Iris pigment epithelial cell (primary cell): Measurements from ENCODE around the gene FAM168A.

ENCODE experiments used
- DNase-seq: peaks from one replicate; pipeline ENCODE4 v3.0.0-alpha.2; 2011; ENCODE audit warnings: low read depth

The FAM168A gene, protein sequence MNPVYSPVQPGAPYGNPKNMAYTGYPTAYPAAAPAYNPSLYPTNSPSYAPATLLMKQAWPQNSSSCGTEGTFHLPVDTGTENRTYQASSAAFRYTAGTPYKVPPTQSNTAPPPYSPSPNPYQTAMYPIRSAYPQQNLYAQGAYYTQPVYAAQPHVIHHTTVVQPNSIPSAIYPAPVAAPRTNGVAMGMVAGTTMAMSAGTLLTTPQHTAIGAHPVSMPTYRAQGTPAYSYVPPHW

DNA sequence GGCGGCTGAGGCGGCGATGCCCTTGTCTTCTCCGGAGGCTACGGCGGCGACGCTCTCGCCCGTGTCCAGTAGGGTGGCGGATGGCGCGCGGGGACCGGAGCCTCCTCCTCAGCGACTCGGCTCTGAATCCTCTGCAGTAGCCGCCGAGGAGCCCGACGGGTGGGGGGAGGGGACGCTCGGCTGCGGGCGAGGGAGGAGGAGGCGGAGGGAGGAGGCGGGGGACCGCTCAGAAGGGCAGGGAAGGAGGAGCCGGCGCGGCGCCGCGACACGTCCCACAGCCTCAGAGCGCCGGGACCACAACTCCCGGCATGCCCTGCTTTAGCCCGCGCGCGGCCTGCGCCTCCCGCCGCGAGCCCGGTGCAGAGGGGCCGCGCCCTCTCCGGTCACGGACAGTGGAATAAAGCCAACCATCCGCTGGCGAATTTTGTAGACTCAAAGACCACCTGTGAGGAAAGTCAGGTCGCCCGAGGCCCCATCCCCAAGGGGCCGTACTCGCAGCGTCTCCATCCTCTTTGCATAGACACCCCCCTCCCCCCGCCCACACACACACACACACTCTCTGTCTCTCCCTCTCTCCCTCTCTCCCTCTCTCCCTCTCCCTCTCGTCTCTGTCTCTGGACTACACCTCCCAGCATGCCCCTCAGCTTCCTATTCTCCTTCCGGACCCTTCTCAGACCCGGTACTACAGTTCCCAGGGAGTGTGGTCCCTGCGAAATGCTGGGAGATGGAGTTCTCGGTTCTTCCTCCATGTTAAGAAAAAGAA is at the start of gene FAM168A:
Gene FAM168A (minus strand): TSS at position 157 of the 763 bp plus-strand sequence. CDS start 129,638 bp downstream, outside the sequence.
- peak; percentile 98 for DNase-seq

- DNase-seq = peak; percentile 81
Observed at GRCh38 chr11:73647459-73648100, 49.7 kb upstream of the FAM168A start.

- no peak for DNase-seq
Observed at GRCh38 chr11:73645972-73646631, 48.2 kb upstream of the FAM168A start, which contains the start of gene PLEKHB1. Gene PLEKHB1 (plus strand): TSS chr11:73646581. CDS start chr11:73646609, 28 bp downstream.

DNA sequence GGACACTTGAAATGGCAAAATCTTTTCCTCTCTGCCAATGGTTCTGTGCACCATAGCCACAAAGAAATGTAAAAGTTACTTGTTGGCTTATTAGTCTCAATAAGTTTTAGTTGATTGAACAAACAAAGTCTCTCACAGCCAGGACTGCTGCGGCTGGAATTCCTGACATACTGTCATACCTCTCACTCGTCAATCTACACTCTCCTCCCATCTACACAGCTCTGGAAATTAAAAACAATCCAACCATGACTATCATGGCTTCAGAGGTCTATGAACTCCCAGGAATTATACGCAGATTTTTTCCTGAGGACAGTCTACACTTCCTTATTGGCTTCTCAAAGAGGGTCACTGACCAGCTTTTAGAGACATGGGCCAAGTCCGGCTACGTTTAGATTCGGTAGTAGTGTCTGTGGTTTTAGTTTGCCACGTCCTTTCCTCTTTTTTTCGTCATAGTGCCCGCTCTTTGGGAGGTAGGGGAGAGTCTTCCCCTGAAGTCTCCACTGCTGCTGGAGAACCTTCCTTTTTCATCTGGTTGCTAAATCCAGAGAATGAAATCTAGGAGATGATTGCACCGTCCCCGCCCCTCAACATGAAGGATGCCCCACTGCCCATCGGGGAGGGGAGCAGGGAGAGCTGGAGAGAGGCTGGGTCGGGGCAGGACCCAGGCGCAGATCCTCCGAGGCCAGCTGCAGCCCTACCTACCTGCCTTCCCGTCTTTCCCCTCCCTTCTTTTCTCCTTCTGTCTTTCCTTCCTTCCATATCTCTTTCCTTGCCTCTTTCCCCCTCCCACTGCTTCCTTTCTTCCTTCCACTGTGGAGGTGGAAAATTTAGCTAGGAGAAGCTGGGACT is 47.4 kb upstream of the FAM168A start:
- DNase-seq = no peak

DNA sequence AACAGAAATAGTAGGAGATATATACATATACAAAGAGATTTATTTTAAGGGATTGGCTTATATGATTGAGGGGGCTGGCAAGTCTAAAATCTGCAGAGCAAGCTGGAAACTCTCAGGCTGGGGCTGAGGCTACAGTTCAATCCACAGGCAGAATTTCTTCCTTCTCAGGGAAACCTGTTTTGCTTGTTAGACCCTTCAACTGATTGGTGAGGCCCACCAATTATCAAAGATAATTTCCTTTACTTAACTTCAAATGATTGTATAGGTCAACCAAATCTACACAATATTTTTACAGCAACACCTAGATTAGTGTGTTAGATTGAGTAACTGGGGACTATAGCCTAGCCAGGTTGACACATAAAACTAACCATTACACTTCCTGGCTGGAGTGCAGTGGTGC is 43.8 kb upstream of the FAM168A start:
- no peak for DNase-seq

DNA sequence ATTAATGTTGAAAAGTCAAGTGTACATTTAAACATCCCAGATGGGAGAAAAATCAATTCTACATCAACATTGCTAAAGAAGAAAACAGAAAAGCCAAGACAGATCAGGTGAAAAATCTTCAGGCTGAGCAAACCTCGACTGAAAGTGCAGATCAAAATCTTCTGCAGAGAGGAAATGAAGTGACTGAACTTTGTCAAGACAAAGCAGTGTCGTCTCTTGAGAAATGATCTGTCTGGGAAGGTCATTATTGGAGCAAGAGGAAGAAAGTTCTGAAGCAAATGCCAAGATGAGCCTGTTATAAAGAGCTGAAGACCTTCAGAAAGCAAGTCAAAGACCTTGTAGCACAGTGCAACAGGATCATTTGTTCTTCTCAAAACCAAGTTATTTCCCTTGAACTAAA is 42.7 kb upstream of the FAM168A start:
- no peak for DNase-seq

DNA sequence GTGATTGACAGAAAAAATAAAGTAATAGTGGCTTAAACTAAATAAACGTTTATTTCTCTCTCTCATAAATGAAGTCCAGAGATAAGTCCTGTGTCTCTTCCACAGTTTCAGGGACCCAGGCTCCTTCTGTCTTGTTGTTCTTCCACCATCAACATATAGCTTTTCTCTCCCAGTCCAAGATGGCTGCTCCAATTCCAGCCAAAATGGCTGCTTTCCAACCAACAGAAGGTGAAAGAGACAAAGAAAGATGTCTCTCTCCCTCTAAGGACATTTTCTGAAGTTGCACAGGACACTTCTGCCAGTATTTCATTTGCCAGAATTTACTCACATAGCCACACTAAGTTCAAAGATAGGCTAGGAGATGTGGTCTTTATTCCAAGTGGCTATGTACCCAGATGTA is 39.1 kb upstream of the FAM168A start:
- no peak for DNase-seq

DNA sequence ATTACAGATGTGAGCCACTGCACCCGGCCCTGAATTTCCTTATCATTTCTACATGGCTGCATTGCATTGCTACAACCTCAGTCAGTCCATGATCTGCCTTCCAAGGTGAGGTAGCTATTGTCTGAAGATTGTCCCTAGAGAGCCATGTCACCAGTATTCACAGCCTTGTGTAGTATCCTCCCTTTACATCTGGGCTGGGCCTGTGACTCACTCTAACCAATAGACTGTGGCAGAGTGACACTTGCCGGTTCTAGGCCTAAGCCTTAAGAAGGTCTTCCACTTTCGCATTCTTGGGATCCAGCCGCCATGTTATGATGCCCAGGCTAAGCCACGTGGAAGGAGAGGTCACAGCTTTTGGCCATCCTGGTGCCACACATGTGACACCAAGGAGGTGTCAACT is 38.3 kb upstream of the FAM168A start:
- no peak for DNase-seq

DNA sequence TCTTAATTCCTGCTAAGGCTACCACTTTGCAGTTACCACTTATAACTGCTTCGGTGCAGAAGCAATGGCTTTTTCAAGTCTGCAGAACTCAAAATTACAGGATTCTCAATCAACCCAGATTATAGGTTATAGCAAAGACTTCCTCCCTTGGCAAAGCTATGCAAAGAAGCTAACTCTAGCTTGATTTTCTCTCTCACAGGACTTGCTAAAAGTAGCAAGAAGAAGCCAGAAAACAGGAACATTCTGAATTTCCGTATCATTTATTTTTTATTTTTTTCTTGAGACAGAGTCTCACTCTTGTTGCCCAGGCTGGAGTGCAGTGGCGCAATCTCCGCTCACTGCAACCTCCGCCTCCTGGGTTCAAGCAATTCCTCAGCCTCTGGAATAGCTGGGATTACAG is 37.8 kb upstream of the FAM168A start:
- no peak for DNase-seq

DNA sequence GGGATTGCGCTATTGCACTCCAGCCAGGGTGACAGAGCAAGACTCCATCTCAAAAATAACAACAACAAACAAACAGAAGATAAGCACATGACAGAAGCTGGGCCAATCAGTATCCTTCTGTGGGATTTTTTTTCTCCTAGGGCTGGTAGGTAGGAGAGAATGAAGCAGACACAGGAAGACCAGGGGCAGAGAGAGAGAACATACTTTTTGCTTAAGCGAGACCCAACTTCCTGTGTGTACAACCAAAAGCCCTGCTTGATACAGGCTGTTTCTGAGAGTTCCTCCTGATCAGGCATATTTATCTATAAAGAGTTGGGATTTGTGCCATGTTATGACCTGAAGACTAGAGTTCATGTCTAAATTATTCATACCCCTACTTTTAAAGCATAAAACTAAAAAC is 36.1 kb upstream of the FAM168A start:
- DNase-seq = no peak

DNA sequence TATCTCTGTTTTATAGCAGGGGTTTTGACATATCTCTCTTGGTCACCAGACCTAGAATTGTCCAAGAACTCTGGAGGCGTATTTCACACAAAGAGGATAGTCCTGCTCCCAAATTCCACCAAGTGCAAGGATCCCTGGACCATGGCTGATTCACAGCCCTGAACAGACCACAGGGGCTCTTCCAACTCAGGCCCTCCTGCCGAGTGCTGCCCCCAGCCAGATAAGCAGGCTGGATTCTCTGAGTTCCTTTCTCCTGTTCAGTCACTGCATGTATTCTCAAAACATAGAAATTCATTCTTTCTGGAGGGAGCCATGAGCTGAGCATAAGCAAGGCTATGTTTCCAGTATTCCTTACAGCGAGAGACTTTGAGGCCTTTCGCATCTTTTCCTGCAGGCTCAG is 35.1 kb upstream of the FAM168A start:
- no peak for DNase-seq

DNA sequence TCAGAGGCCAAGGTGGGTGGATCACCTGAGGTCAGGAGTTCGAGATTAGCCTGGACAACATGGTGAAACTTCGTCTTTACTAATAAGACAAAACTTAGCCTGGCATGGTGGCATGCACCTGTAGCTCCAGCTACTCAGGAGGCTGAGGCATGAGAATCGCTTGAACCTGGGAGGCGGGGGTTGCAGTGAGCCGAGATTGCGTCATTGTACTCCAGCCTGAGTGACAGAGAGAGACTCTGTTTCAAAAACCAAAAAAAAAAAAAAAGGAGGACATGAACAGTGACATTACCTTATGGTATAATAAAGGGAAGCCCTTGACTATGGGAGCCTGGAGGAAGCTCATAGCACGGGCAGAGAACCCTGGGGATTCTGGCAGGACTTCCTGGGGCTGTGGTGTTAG is 32.0 kb upstream of the FAM168A start:
- DNase-seq = no peak

DNA sequence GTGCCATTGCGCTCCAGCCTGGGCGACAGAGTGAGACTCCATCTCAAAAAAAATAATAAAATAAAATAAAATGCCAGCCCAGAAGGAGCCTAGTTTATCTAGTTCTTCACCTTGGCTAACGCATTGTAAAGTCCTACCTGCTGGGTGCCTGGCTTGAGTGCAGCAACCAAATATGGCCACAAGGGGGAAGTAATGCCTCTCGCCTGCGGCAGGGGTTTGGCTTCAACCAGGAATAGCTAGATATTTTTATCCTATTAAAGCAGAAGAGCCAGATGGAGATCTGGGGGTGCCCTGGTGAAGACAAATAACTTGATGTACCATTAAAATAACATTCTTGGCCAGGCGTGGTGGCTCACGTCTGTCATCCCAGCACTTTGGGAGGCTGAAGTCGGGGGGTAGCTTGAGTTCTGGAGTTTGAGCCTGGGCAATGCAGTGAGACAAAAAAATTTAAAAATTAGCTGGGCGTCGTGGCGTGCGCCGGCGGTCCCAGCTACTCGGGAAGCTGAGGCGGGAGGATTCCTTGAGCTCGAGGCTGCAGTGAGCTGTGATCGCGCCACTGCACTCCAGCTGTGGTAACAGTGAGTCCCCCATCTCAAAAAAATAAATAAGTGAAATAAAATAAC is 27.9 kb upstream of the FAM168A start:
- DNase-seq = peak; percentile 64

GRCh38 chr11:73623686-73624085 is 25.8 kb upstream of the FAM168A start:
- DNase-seq = no peak

GRCh38 chr11:73622926-73623593 is 25.1 kb upstream of the FAM168A start:
- DNase-seq = no peak

DNA sequence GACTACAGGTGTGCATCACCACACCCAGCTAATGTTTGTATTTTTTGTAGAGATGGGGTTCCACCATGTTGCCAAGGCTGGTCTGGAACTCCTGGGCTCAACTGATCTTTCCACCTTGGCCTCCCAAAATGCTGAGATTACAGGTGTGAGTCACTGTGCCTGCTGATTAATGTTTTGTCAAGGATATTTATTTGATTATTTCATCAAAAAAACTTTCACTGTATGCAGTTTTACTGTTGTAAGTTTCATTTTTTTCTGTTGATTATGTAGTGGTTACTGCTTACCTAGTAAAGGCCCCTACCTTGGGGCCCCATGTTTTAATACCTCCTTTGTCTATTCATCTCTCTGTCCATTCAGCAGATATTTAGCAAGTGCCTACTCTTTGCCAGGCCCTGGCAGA is 16.7 kb upstream of the FAM168A start:
- no peak for DNase-seq

GRCh38 chr11:73612601-73613140 is 14.8 kb upstream of the FAM168A start:
- peak; percentile 5 for DNase-seq

- no peak for DNase-seq
Observed at GRCh38 chr11:73598719-73599379, 937 bp upstream of the FAM168A start.

DNA sequence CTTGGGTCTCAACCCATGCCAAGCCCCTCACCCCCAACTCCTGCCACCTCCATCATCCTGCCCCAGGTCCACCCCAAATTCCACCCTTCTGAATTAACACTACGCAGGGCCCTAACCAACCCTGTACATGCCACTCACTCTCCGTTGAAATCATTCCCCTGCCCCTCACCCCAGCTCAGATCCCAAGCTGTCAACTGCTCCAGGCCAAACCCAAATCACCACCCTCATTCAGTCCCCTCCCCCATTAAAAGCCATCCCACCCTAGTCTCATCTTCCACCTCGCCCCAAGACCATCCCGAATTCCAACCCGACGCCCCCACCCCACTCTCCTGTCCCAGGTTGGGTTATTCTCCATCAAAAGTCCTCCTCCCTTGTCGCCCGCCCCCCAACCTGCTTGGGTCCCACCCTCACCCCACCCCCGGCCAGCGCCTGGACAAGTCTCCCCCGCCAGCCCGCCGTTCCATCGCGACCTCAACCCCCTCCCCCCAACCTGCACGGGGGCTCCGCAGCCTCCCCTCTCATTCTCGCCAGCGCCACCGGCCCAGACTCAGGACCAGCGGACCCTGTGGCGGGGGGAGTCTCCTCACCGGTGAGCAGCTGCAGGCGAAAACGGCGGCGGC is 466 bp downstream of the FAM168A start:
- no peak for DNase-seq
